Endothelial cell of umbilical vein (primary cell): ENCODE measurements around the gene LHX4.

Experiments used
- FOS ChIP-seq: IDR thresholded peaks from 2 replicates; pipeline ENCODE4 v1.6.1; 2011; ENCODE audit warnings: mild to moderate bottlenecking, low read length, moderate library complexity, borderline replicate concordance; ENCODE audit not compliant: insufficient read depth
- POLR2AphosphoS5 ChIP-seq: IDR thresholded peaks from 2 replicates; pipeline ENCODE4 v1.6.1; 2012; ENCODE audit warnings: low read depth, mild to moderate bottlenecking, control low read depth, low read length, moderate library complexity; ENCODE audit not compliant: insufficient read depth
- TF ChIP-seq, protein P1 (sequence below), 2 donors: IDR thresholded peaks; 1 replicate in 1 of 2; 2 replicates in 1 of 2; pipeline ENCODE4 v1.5.1; 2011; ENCODE audit warnings: low read length in 2 of 2, mild to moderate bottlenecking in 2 of 2, moderate library complexity in 2 of 2, control low read depth in 1 of 2, inconsistent platforms in 1 of 2, low read depth in 1 of 2; ENCODE audit not compliant: insufficient read depth in 1 of 2; ENCODE audit errors: extremely low read depth in 1 of 2

DNA sequence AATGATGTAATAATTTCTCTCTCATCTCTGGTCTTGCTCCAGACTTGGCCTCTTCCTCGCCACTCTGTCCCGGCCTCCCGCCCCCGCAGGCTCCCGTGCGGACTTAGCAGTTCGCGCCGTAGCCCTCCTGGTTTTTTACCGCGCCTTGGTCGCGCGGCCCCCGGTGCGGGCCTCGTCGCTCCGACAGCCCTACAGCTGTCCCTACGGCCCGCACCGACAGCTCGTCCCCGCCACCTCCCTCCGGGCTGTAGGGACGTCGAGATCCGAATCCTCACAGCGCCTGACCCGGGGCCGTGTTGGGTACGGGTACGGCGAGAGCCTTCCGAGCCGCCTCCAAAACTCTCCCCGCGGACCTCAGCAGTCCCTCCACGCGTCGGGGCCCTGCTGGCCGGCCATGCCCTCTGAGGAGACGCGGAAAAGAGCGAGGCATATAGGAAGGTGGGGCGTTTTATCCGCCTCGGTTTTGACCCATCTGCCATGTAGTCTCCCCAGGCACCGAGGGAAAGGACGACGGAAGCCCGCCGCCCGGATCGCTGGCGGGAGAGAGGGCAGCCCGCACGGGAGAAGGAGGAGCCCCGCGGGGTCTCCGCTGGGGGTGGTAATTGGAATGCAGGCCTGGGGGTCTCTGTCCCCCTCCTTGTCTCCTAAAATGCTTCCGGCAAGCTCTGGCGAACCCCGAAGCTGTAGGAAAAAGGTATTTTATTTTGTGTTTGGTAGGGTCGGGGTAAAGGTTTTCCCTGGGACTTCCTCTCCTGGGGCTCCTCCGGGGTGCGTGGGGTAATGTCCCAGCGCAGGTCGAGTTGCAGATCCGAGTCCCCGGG, 3.3 kb downstream of the LHX4 start:
- TF ChIP-seq, protein P1, sequence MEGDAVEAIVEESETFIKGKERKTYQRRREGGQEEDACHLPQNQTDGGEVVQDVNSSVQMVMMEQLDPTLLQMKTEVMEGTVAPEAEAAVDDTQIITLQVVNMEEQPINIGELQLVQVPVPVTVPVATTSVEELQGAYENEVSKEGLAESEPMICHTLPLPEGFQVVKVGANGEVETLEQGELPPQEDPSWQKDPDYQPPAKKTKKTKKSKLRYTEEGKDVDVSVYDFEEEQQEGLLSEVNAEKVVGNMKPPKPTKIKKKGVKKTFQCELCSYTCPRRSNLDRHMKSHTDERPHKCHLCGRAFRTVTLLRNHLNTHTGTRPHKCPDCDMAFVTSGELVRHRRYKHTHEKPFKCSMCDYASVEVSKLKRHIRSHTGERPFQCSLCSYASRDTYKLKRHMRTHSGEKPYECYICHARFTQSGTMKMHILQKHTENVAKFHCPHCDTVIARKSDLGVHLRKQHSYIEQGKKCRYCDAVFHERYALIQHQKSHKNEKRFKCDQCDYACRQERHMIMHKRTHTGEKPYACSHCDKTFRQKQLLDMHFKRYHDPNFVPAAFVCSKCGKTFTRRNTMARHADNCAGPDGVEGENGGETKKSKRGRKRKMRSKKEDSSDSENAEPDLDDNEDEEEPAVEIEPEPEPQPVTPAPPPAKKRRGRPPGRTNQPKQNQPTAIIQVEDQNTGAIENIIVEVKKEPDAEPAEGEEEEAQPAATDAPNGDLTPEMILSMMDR (IDR thresholded peaks at IDR 0.05; ENCODE audit: extremely low read depth in 1 of 2, insufficient read depth in 1 of 2, low read depth in 1 of 2, low read length in 2 of 2) = no peak
- TF ChIP-seq FOS (no peak), POLR2AphosphoS5 (no peak)
